HEK293 (cell line): ENCODE measurements around the gene BUB1B.

Source experiments
- PRDM4 ChIP-seq: fragments of 450-650 bp; formaldehyde crosslinking; IDR thresholded peaks from 2 replicates; pipeline ENCODE4 v1.5.1; 2017; ENCODE audit warnings: missing biosample characterization, missing genetic modification characterization
- SCRT1 ChIP-seq: fragments of 450-650 bp; formaldehyde crosslinking; IDR thresholded peaks from 2 replicates; pipeline ENCODE4 v1.5.1; 2016; ENCODE audit warnings: missing biosample characterization, missing genetic modification characterization, borderline replicate concordance
- ZBTB11 ChIP-seq: fragments of 450-650 bp; formaldehyde crosslinking; conservative IDR thresholded peaks from 2 replicates; pipeline ENCODE4 v1.5.1; 2016; ENCODE audit warnings: low read depth, missing biosample characterization, missing genetic modification characterization
- ZBTB48 ChIP-seq: fragments of 450-650 bp; formaldehyde crosslinking; IDR thresholded peaks from 2 replicates; pipeline ENCODE4 v1.5.1; 2016; ENCODE audit warnings: missing biosample characterization, missing genetic modification characterization
- ZNF175 ChIP-seq: fragments of 450-650 bp; formaldehyde crosslinking; IDR thresholded peaks from 2 replicates; pipeline ENCODE4 v1.5.1; 2016; ENCODE audit warnings: missing biosample characterization, missing genetic modification characterization
- ZNF514 ChIP-seq: fragments of 450-650 bp; formaldehyde crosslinking; IDR thresholded peaks from 2 replicates; pipeline ENCODE4 v1.5.1; 2016; ENCODE audit warnings: missing biosample characterization, missing genetic modification characterization
- TF ChIP-seq, protein P1 (sequence below): fragments of 450-650 bp; formaldehyde crosslinking; IDR thresholded peaks from 2 replicates; pipeline ENCODE4 v1.5.1; 2016; ENCODE audit warnings: missing biosample characterization, missing genetic modification characterization
- TF ChIP-seq, protein P2 (sequence below): fragments of 450-650 bp; formaldehyde crosslinking; IDR thresholded peaks from 2 replicates; pipeline ENCODE4 v1.5.1; 2016; ENCODE audit warnings: missing biosample characterization, missing genetic modification characterization

DNA sequence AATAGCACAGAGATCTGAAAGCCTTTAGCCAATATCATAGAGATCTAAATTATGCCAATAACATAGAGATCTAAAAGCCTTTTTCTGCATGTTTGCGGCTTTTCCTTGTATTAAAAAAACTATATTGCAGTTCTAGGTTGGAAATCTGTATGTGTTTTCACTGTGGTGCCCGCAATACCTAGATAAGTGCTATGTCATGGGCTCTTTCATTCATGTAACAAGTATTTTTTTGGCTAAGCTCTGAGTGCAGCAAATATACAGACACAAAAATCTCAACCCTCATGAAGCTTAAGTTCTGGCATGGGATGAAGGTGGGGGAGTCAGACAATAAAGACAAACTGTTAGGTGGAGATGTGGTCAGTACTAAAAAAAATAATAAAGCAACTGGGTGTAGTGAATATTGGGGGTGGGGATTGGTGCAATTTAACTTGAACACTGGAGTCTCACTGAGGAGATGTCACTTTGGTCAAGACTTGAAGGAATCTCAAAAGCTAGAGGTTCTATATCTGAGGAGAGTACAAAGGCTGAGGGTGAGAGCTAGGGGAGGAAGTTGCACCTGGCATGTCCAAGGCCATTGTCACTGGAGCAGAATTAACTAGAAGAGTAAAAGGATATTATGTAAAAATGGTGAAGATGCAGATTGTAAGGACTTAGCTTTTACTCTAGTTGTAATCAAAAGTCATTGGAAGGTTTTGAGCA is 973 bp downstream of the BUB1B start:
- TF ChIP-seq, protein P1, sequence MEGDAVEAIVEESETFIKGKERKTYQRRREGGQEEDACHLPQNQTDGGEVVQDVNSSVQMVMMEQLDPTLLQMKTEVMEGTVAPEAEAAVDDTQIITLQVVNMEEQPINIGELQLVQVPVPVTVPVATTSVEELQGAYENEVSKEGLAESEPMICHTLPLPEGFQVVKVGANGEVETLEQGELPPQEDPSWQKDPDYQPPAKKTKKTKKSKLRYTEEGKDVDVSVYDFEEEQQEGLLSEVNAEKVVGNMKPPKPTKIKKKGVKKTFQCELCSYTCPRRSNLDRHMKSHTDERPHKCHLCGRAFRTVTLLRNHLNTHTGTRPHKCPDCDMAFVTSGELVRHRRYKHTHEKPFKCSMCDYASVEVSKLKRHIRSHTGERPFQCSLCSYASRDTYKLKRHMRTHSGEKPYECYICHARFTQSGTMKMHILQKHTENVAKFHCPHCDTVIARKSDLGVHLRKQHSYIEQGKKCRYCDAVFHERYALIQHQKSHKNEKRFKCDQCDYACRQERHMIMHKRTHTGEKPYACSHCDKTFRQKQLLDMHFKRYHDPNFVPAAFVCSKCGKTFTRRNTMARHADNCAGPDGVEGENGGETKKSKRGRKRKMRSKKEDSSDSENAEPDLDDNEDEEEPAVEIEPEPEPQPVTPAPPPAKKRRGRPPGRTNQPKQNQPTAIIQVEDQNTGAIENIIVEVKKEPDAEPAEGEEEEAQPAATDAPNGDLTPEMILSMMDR (tag by site-specific recombination) = no peak
- TF ChIP-seq ZBTB48 (no peak), PRDM4 (tag by site-specific recombination) (no peak), SCRT1 (tag by site-specific recombination) (no peak), ZBTB11 (tag by site-specific recombination) (no peak), ZNF514 (tag by site-specific recombination) (no peak), ZNF175 (tag by site-specific recombination) (no peak)
- TF ChIP-seq, protein P2, sequence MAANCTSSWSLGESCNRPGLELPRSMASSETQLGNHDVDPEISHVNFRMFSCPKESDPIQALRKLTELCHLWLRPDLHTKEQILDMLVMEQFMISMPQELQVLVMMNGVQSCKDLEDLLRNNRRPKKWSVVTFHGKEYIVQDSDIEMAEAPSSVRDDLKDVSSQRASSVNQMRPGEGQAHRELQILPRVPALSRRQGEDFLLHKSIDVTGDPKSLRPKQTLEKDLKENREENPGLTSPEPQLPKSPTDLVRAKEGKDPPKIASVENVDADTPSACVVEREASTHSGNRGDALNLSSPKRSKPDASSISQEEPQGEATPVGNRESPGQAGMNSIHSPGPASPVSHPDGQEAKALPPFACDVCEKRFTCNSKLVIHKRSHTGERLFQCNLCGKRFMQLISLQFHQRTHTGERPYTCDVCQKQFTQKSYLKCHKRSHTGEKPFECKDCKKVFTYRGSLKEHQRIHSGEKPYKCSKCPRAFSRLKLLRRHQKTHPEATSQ (tag by site-specific recombination) = no peak
